Measurements from ENCODE around the gene PODN. TPM values are rescaled to one million over a fixed set of nuclear protein-coding genes. Genes with fewer than 3 reads are reported as not detected.

PODN gene
- polyA plus RNA-seq, 1 donor from 2014 or later = not detected

GRCh38 chr1:53086491-53087070, 24.6 kb downstream of the PODN start:
- Mint-ChIP-seq H3K4me1 (peaks cover 0 to 1% (median 0%) of the 10 kb centered on the region in 3 donors), H3K9me3 (no peaks in the 10 kb centered on the region), H3K36me3 (no peaks in the 10 kb centered on the region), H3K27ac (peak overlapping the region in 1 of 3 donors; percentile 53), H3K27me3 (no peaks in the 10 kb centered on the region), H3K4me3 (no peak overlapping the region)

GRCh38 chr1:53087332-53088285, 25.6 kb downstream of the PODN start:
- no peak overlapping the region for H3K4me3 Mint-ChIP-seq
- H3K36me3 Mint-ChIP-seq = no peaks in the 10 kb centered on the region
- peaks cover 0 to 1% (median 0%) of the 10 kb centered on the region in 3 donors for H3K4me1 Mint-ChIP-seq
- no peaks in the 10 kb centered on the region for H3K9me3 Mint-ChIP-seq
- H3K27ac Mint-ChIP-seq = no peak overlapping the region
- H3K27me3 Mint-ChIP-seq = no peaks in the 10 kb centered on the region

- H3K4me3 Mint-ChIP-seq = no peak overlapping the region
- H3K27me3 Mint-ChIP-seq = no peaks in the 10 kb centered on the region
- H3K36me3 Mint-ChIP-seq = no peaks in the 10 kb centered on the region
- peaks cover 0 to 1% (median 0%) of the 10 kb centered on the region in 3 donors for H3K4me1 Mint-ChIP-seq
- H3K9me3 Mint-ChIP-seq = no peaks in the 10 kb centered on the region
- no peak overlapping the region for H3K27ac Mint-ChIP-seq
Observed at GRCh38 chr1:53088616-53089300, 26.7 kb downstream of the PODN start.

GRCh38 chr1:53089478-53090226, 27.6 kb downstream of the PODN start:
- Mint-ChIP-seq H3K4me1 (peaks cover 0 to 1% (median 0%) of the 10 kb centered on the region in 3 donors), H3K27me3 (no peaks in the 10 kb centered on the region), H3K36me3 (no peaks in the 10 kb centered on the region), H3K27ac (no peak overlapping the region), H3K4me3 (no peak overlapping the region), H3K9me3 (no peaks in the 10 kb centered on the region)

- Mint-ChIP-seq H3K27me3 (no peaks in the 10 kb centered on the region), H3K36me3 (no peaks in the 10 kb centered on the region), H3K27ac (no peak overlapping the region), H3K4me1 (peaks cover 0 to 1% (median 0%) of the 10 kb centered on the region in 3 donors), H3K9me3 (no peaks in the 10 kb centered on the region), H3K4me3 (no peak overlapping the region)
Observed at GRCh38 chr1:53090227-53091147, 28.5 kb downstream of the PODN start.

GRCh38 chr1:53091841-53092645, 30.0 kb downstream of the PODN start:
- no peaks in the 10 kb centered on the region for H3K27me3 Mint-ChIP-seq
- peaks cover 0 to 1% (median 0%) of the 10 kb centered on the region in 3 donors for H3K4me1 Mint-ChIP-seq
- H3K27ac Mint-ChIP-seq = no peak overlapping the region
- H3K9me3 Mint-ChIP-seq = no peaks in the 10 kb centered on the region
- H3K4me3 Mint-ChIP-seq = no peak overlapping the region
- no peaks in the 10 kb centered on the region for H3K36me3 Mint-ChIP-seq

GRCh38 chr1:53092659-53093450, 30.8 kb downstream of the PODN start:
- Mint-ChIP-seq H3K4me3 (no peak overlapping the region), H3K9me3 (no peaks in the 10 kb centered on the region), H3K27me3 (no peaks in the 10 kb centered on the region), H3K4me1 (peaks cover 0 to 1% (median 0%) of the 10 kb centered on the region in 3 donors), H3K27ac (no peak overlapping the region), H3K36me3 (no peaks in the 10 kb centered on the region)

- Mint-ChIP-seq H3K27ac (no peak overlapping the region), H3K4me3 (no peak overlapping the region), H3K36me3 (no peaks in the 10 kb centered on the region), H3K27me3 (no peaks in the 10 kb centered on the region), H3K9me3 (no peaks in the 10 kb centered on the region), H3K4me1 (peaks cover 0 to 1% (median 0%) of the 10 kb centered on the region in 3 donors)
Observed at GRCh38 chr1:53093451-53093754, 31.4 kb downstream of the PODN start.

- Mint-ChIP-seq H3K27ac (no peak overlapping the region), H3K9me3 (no peaks in the 10 kb centered on the region), H3K4me3 (no peak overlapping the region), H3K27me3 (no peaks in the 10 kb centered on the region), H3K4me1 (peaks cover 0 to 1% (median 0%) of the 10 kb centered on the region in 3 donors), H3K36me3 (no peaks in the 10 kb centered on the region)
Observed at GRCh38 chr1:53093778-53094532, 31.9 kb downstream of the PODN start.

GRCh38 chr1:53094533-53094919, 32.5 kb downstream of the PODN start:
- H3K4me1 Mint-ChIP-seq = peaks cover 0 to 1% (median 0%) of the 10 kb centered on the region in 3 donors
- H3K27ac Mint-ChIP-seq = no peak overlapping the region
- H3K27me3 Mint-ChIP-seq = no peaks in the 10 kb centered on the region
- H3K36me3 Mint-ChIP-seq = no peaks in the 10 kb centered on the region
- H3K4me3 Mint-ChIP-seq = no peak overlapping the region
- no peaks in the 10 kb centered on the region for H3K9me3 Mint-ChIP-seq

- no peak overlapping the region for H3K27ac Mint-ChIP-seq
- H3K9me3 Mint-ChIP-seq = no peaks in the 10 kb centered on the region
- H3K4me3 Mint-ChIP-seq = no peak overlapping the region
- H3K4me1 Mint-ChIP-seq = no peaks in the 10 kb centered on the region
- no peaks in the 10 kb centered on the region for H3K36me3 Mint-ChIP-seq
- H3K27me3 Mint-ChIP-seq = no peaks in the 10 kb centered on the region
Observed at GRCh38 chr1:53104289-53104913, 42.4 kb downstream of the PODN start.

- H3K27ac Mint-ChIP-seq = no peak overlapping the region
- H3K4me3 Mint-ChIP-seq = no peak overlapping the region
- no peaks in the 10 kb centered on the region for H3K36me3 Mint-ChIP-seq
- peaks cover 3% of the 10 kb centered on the region for H3K27me3 Mint-ChIP-seq
- H3K9me3 Mint-ChIP-seq = peaks cover 0 to 2% (median 0%) of the 10 kb centered on the region in 3 donors
- H3K4me1 Mint-ChIP-seq = peaks cover 0 to 1% (median 0%) of the 10 kb centered on the region in 3 donors
Observed at GRCh38 chr1:53107090-53107489, 45.1 kb downstream of the PODN start.

Measured in IgD-negative memory B cell (primary cell).